Suppressor macrophage treated with lipopolysaccharide for 4 hours (primary cell): ENCODE measurements around the gene EIF1B.
"Not testable (repeated sequence)": the region's sequence is repeated elsewhere in the genome, so short reads cannot be mapped to it uniquely, and the experiment has no call there.

Source experiments
- DNase-seq: peaks from one replicate; pipeline ENCODE4 v3.0.0-alpha.2; 2020

The EIF1B gene

GRCh38 chr3:40309418-40309924 is at the start of gene EIF1B:
Gene EIF1B (plus strand): TSS chr3:40309707. CDS start chr3:40309942, 235 bp downstream.
- peak; percentile 99 for DNase-seq

GRCh38 chr3:40262331-40262730 is 47.2 kb upstream of the EIF1B start:
- no peak for DNase-seq

GRCh38 chr3:40264451-40264850 is 45.1 kb upstream of the EIF1B start:
- DNase-seq = no peak

GRCh38 chr3:40265181-40265580 is 44.3 kb upstream of the EIF1B start:
- DNase-seq = no peak

GRCh38 chr3:40267937-40268724 is 41.4 kb upstream of the EIF1B start:
- no peak for DNase-seq

- DNase-seq = no peak
Observed at GRCh38 chr3:40268802-40269524, 40.5 kb upstream of the EIF1B start.

- DNase-seq = no peak
Observed at GRCh38 chr3:40278791-40279190, 30.7 kb upstream of the EIF1B start.

GRCh38 chr3:40281995-40282394 is 27.5 kb upstream of the EIF1B start:
- DNase-seq = no peak

GRCh38 chr3:40283057-40283456 is 26.4 kb upstream of the EIF1B start:
- not testable (repeated sequence) for DNase-seq

GRCh38 chr3:40287248-40287647 is 22.3 kb upstream of the EIF1B start:
- DNase-seq = no peak

- no peak for DNase-seq
Observed at GRCh38 chr3:40290396-40290795, 19.1 kb upstream of the EIF1B start.

- no peak for DNase-seq
Observed at GRCh38 chr3:40291471-40291870, 18.0 kb upstream of the EIF1B start.

GRCh38 chr3:40292637-40293349 is 16.7 kb upstream of the EIF1B start:
- peak; percentile 60 for DNase-seq

GRCh38 chr3:40294434-40294833 is 15.1 kb upstream of the EIF1B start:
- no peak for DNase-seq

- no peak for DNase-seq
Observed at GRCh38 chr3:40298075-40298474, 11.4 kb upstream of the EIF1B start.

GRCh38 chr3:40299130-40299720 is 10.3 kb upstream of the EIF1B start:
- no peak for DNase-seq

- peak; percentile 95 for DNase-seq
Observed at GRCh38 chr3:40299721-40300335, 9.7 kb upstream of the EIF1B start.

- DNase-seq = no peak
Observed at GRCh38 chr3:40302784-40303183, 6.7 kb upstream of the EIF1B start.

GRCh38 chr3:40304352-40304751 is 5.2 kb upstream of the EIF1B start:
- no peak for DNase-seq

GRCh38 chr3:40306336-40306735 is 3.2 kb upstream of the EIF1B start:
- DNase-seq = no peak

- DNase-seq = no peak
Observed at GRCh38 chr3:40307176-40307575, 2.3 kb upstream of the EIF1B start.

- DNase-seq = no peak
Observed at GRCh38 chr3:40308725-40309417, 636 bp upstream of the EIF1B start.
